GM03348 (cell line): ENCODE measurements around the gene AFF2.

ENCODE experiments used
- DNase-seq: peaks from one replicate; pipeline ENCODE4 v3.0.0; 2012; ENCODE audit warnings: low spot score

AFF2 gene

GRCh38 chrX:148741441-148741840 is 241.0 kb downstream of the AFF2 start:
- no peak for DNase-seq

- no peak for DNase-seq
These were observed 254.7 kb downstream of the AFF2 start for GRCh38 chrX:148755111-148755510.

GRCh38 chrX:148763896-148764295 is 263.5 kb downstream of the AFF2 start:
- DNase-seq = no peak

GRCh38 chrX:148768296-148768695 is 267.9 kb downstream of the AFF2 start:
- no peak for DNase-seq

- DNase-seq = no peak
These were observed 271.0 kb downstream of the AFF2 start for GRCh38 chrX:148771440-148771839.

GRCh38 chrX:148774276-148774675 is 273.9 kb downstream of the AFF2 start:
- no peak for DNase-seq

- DNase-seq = no peak
These were observed 283.7 kb downstream of the AFF2 start for GRCh38 chrX:148784137-148784536.

- no peak for DNase-seq
These were observed 284.4 kb downstream of the AFF2 start for GRCh38 chrX:148784856-148785255.

- DNase-seq = no peak
These were observed 284.8 kb downstream of the AFF2 start for GRCh38 chrX:148785256-148785655.

- no peak for DNase-seq
These were observed 288.0 kb downstream of the AFF2 start for GRCh38 chrX:148788449-148788848.

GRCh38 chrX:148794350-148794749 is 293.9 kb downstream of the AFF2 start:
- DNase-seq = no peak

GRCh38 chrX:148804579-148805355 is 304.4 kb downstream of the AFF2 start:
- peak; percentile 21 for DNase-seq

- DNase-seq = no peak
These were observed 305.9 kb downstream of the AFF2 start for GRCh38 chrX:148806145-148806870.

- DNase-seq = no peak
These were observed 308.4 kb downstream of the AFF2 start for GRCh38 chrX:148808833-148809232.

GRCh38 chrX:148811236-148811635 is 310.8 kb downstream of the AFF2 start:
- peak; percentile 23 for DNase-seq

GRCh38 chrX:148813422-148813821 is 313.0 kb downstream of the AFF2 start:
- no peak for DNase-seq

- DNase-seq = no peak
These were observed 313.6 kb downstream of the AFF2 start for GRCh38 chrX:148813967-148814366.

GRCh38 chrX:148815218-148815961 is 315.0 kb downstream of the AFF2 start:
- DNase-seq = no peak

- DNase-seq = no peak
These were observed 323.6 kb downstream of the AFF2 start for GRCh38 chrX:148823986-148824385.

- no peak for DNase-seq
These were observed 325.3 kb downstream of the AFF2 start for GRCh38 chrX:148825696-148826095.

- DNase-seq = no peak
These were observed 336.3 kb downstream of the AFF2 start for GRCh38 chrX:148836741-148837140.

- DNase-seq = no peak
These were observed 350.2 kb downstream of the AFF2 start for GRCh38 chrX:148850631-148851030.

GRCh38 chrX:148854306-148854705 is 353.9 kb downstream of the AFF2 start:
- DNase-seq = no peak
